HUES6 (cell line): ENCODE results near the gene FFAR3.
"Not testable (repeated sequence)": the region's sequence is repeated elsewhere in the genome, so short reads cannot be mapped to it uniquely, and the experiment has no call there.

Experiments used
- H3K27ac ChIP-seq: 2 replicates; pipeline ENCODE4 v1.7.0; 2013; ENCODE audit warnings: low read depth, mild to moderate bottlenecking, low read length, inconsistent platforms
- H3K27me3 ChIP-seq: 2 replicates; pipeline ENCODE4 v1.6.1; 2013; ENCODE audit warnings: low read length; ENCODE audit not compliant: control insufficient read depth, insufficient read depth
- H3K36me3 ChIP-seq: 2 replicates; pipeline ENCODE4 v1.6.1; 2013; ENCODE audit warnings: low read length; ENCODE audit not compliant: control insufficient read depth, insufficient read depth
- H3K4me1 ChIP-seq: 2 replicates; pipeline ENCODE4 v1.6.1; 2013; ENCODE audit warnings: low read length; ENCODE audit not compliant: control insufficient read depth, insufficient read depth
- H3K4me3 ChIP-seq: 2 replicates; pipeline ENCODE4 v1.5.1; 2013; ENCODE audit warnings: low read depth, low read length
- H3K9ac ChIP-seq: one replicate; pipeline ENCODE4 v1.6.1; 2013; ENCODE audit warnings: mild to moderate bottlenecking, low read length
- H3K9me3 ChIP-seq: 2 replicates; pipeline ENCODE4 v1.6.1; 2013; ENCODE audit warnings: low read depth, low read length; ENCODE audit not compliant: control insufficient read depth, insufficient read depth

Gene FFAR3

GRCh38 chr19:35396240-35396885, 38.1 kb downstream of the FFAR3 start:
- no peak overlapping the region for H3K27ac ChIP-seq
- H3K9me3 ChIP-seq = no peaks in the 10 kb centered on the region
- H3K9ac ChIP-seq = no peak overlapping the region
- H3K4me3 ChIP-seq = no peak overlapping the region
- H3K27me3 ChIP-seq = no peaks in the 10 kb centered on the region
- 0 out of 2 replicates have a peak, but pooled peaks cover 3% of the 10 kb centered on the region for H3K4me1 ChIP-seq
- no peaks in the 10 kb centered on the region for H3K36me3 ChIP-seq

GRCh38 chr19:35397064-35397463, 38.8 kb downstream of the FFAR3 start:
- Histone ChIP-seq H3K36me3 (no peaks in the 10 kb centered on the region), H3K27me3 (no peaks in the 10 kb centered on the region), H3K9me3 (no peaks in the 10 kb centered on the region), H3K9ac (no peak overlapping the region), H3K4me1 (0 out of 2 replicates have a peak, but pooled peaks cover 3% of the 10 kb centered on the region), H3K27ac (no peak overlapping the region), H3K4me3 (no peak overlapping the region)

GRCh38 chr19:35398570-35398969, 40.3 kb downstream of the FFAR3 start:
- H3K36me3 ChIP-seq = no peaks in the 10 kb centered on the region
- no peak overlapping the region for H3K4me3 ChIP-seq
- H3K9ac ChIP-seq = no peak overlapping the region
- no peak overlapping the region for H3K27ac ChIP-seq
- 0 out of 2 replicates have a peak, but pooled peaks cover 3% of the 10 kb centered on the region for H3K4me1 ChIP-seq
- no peaks in the 10 kb centered on the region for H3K27me3 ChIP-seq
- H3K9me3 ChIP-seq = no peaks in the 10 kb centered on the region

GRCh38 chr19:35399231-35399630, 41.0 kb downstream of the FFAR3 start:
- Histone ChIP-seq H3K27me3 (no peaks in the 10 kb centered on the region), H3K4me3 (no peak overlapping the region), H3K9ac (no peak overlapping the region), H3K9me3 (no peaks in the 10 kb centered on the region), H3K36me3 (no peaks in the 10 kb centered on the region), H3K27ac (no peak overlapping the region), H3K4me1 (0 out of 2 replicates have a peak, but pooled peaks cover 3% of the 10 kb centered on the region)

- H3K4me3 ChIP-seq = no peak overlapping the region
- no peaks in the 10 kb centered on the region for H3K27me3 ChIP-seq
- H3K36me3 ChIP-seq = no peaks in the 10 kb centered on the region
- 0 out of 2 replicates have a peak, but pooled peaks cover 3% of the 10 kb centered on the region for H3K4me1 ChIP-seq
- H3K9ac ChIP-seq = no peak overlapping the region
- H3K9me3 ChIP-seq = no peaks in the 10 kb centered on the region
- H3K27ac ChIP-seq = no peak overlapping the region
Measured at GRCh38 chr19:35399948-35400772, 41.9 kb downstream of the FFAR3 start.

DNA sequence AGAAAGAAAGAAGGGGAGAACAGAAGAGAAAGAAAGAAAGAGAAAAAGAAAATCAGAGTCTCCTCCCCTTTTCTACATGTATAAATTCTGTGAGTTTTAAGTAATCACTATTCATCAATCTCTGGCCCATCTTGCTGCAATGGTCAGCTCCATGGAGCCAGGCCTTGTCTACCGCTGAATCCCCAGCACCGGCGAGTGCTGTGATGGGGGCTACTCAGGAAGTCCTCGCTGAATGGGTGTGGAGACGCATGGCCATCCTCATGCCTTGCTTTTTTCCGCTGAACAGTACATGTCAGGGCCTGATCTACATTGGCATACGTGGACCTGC, 42.5 kb downstream of the FFAR3 start:
- no peak overlapping the region for H3K4me3 ChIP-seq
- 0 out of 2 replicates have a peak, but pooled peaks cover 3% of the 10 kb centered on the region for H3K4me1 ChIP-seq
- H3K27me3 ChIP-seq = no peaks in the 10 kb centered on the region
- no peak overlapping the region for H3K27ac ChIP-seq
- no peaks in the 10 kb centered on the region for H3K9me3 ChIP-seq
- H3K36me3 ChIP-seq = no peaks in the 10 kb centered on the region
- H3K9ac ChIP-seq = no peak overlapping the region

DNA sequence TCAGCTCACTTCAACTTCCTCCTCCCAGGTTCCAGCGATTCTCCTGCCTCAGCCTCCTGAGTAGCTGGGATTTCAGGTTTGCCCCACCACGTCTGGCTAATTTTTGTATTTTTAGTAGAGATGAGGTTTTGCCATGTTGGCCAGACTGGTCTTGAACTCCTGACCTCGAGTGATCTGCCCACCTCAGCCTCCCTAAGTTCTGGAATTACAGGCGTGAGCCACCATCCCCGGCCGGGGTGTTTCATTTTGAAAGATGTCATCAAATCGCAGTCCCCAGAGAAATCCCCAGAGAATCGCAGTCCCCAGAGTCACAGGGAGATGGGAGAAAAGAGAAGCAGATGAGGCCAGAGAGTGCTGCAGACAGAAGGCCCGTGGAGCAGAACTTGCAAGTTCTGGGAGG, 43.2 kb downstream of the FFAR3 start:
- H3K4me3 ChIP-seq, H3K27me3 ChIP-seq, H3K4me1 ChIP-seq, H3K27ac ChIP-seq, H3K36me3 ChIP-seq, H3K9me3 ChIP-seq, H3K9ac ChIP-seq: not testable (repeated sequence)

DNA sequence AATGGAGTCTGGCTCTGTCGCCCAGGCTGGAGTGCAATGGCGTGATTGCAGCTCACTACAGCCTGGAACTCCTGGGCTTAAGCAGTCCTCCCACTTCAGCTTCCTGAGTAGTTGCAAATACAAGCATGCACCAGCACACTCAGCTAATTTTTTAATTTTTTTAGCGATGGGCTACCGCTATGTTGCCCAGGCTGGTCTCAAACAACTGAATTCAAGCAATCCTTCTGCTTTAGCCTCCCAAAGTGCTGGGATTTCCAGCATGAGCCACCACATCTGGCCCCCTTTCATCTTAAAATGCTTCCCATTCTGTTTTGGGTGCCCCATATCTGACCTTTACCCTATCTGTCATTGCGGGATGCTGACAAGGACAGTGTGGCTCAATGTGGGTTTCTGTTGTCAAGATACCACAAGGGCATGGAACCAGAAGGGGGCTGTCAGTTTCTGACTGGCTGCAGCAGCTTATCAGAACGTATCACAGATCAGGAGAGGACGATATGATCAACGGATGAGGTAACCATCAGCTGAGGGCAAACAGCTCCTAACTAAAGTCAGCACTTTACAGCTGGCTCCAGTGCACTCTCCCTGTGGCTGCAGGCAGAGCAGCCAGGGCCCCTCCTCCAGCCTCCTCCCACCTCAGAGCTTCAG, 45.0 kb downstream of the FFAR3 start:
- H3K27me3 ChIP-seq = no peaks in the 10 kb centered on the region
- no peaks in the 10 kb centered on the region for H3K36me3 ChIP-seq
- no peaks in the 10 kb centered on the region for H3K4me1 ChIP-seq
- no peak overlapping the region for H3K9ac ChIP-seq
- H3K9me3 ChIP-seq = no peaks in the 10 kb centered on the region
- no peak overlapping the region for H3K4me3 ChIP-seq
- H3K27ac ChIP-seq = no peak overlapping the region

DNA sequence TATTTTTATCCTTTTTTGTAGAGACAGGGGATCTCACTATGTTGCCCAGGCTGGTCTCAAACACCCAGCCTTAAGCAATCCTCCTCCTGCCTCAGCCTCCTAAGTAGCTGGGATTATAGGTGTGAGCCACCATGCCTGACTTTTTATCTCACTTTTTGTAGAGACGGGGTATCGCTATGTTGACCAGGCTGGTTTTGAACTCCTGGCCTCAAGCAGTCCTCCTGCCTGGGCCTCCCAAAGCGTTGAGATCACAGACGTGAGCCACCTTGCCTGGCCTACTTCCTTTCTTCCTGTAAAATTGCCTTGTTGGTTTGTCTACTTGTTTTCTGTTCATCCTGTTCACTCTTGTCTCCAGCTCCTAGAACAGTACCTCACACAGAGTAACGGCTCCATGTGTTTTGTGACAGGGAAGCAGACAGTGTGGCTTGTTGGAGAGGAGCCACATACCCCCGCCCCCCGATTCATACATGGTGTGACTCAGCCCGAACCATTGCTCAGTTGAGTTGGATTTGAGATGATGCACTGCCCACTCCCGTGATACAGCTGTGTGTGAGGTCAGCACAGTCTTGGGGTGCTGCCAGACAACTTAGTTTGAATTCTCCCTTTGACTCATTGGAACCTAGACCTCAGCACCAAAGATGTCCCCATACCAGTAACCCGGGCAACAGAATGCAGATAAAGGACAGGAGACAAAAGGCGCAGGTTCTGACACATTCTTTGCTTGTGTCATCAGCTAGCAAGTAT, 46.8 kb downstream of the FFAR3 start:
- no peaks in the 10 kb centered on the region for H3K4me1 ChIP-seq
- no peaks in the 10 kb centered on the region for H3K9me3 ChIP-seq
- no peaks in the 10 kb centered on the region for H3K36me3 ChIP-seq
- no peak overlapping the region for H3K4me3 ChIP-seq
- no peak overlapping the region for H3K9ac ChIP-seq
- no peak overlapping the region for H3K27ac ChIP-seq
- H3K27me3 ChIP-seq = no peaks in the 10 kb centered on the region

GRCh38 chr19:35407619-35408018, 49.4 kb downstream of the FFAR3 start:
- Histone ChIP-seq H3K27ac (no peak overlapping the region), H3K27me3 (no peaks in the 10 kb centered on the region), H3K9me3 (no peaks in the 10 kb centered on the region), H3K36me3 (no peaks in the 10 kb centered on the region), H3K4me1 (no peaks in the 10 kb centered on the region), H3K9ac (no peak overlapping the region), H3K4me3 (no peak overlapping the region)
